Adrenal gland (tissue), 12 donors: ENCODE data around the gene EPHB1. TPM values are rescaled to one million over a fixed set of nuclear protein-coding genes. Genes with fewer than 3 reads are reported as not detected.
"Not testable (repeated sequence)": the region's sequence is repeated elsewhere in the genome, so short reads cannot be mapped to it uniquely, and the experiment has no call there.

ENCODE experiments used
- DNase-seq, 7 donors: peaks; one replicate each; pipeline ENCODE4 v3.0.0-alpha.2; 2019 to 2020
- H3K27ac ChIP-seq, 5 donors: fragments of 200-600 bp; sonication (generic) in 4 of 5; 1 replicate in 3 of 5; 2 replicates in 2 of 5; pipeline versions ENCODE4 v1.5.1 to v1.8.0; 2016 to 2020; ENCODE audit warnings: mild to moderate bottlenecking in 1 of 5
- H3K27me3 ChIP-seq: fragments of 200-600 bp; 2 replicates; pipeline ENCODE4 v1.8.0; 2021
- H3K36me3 ChIP-seq, 2 donors: fragments of 200-600 bp; replicated peaks in 1 of 2; 1 replicate in 1 of 2; 2 replicates in 1 of 2; pipeline versions ENCODE4 v1.5.1 to v1.8.0; 2018 to 2022
- H3K4me1 ChIP-seq, 2 donors: fragments of 200-600 bp; replicated peaks in 1 of 2; 1 replicate in 1 of 2; 2 replicates in 1 of 2; pipeline versions ENCODE4 v1.5.1 to v1.8.0; 2018 to 2021
- H3K4me3 ChIP-seq, 4 donors: fragments of 200-600 bp; sonication (generic) in 3 of 4; one replicate each; pipeline ENCODE4 v1.5.1; 2016 to 2018
- H3K9me3 ChIP-seq, 3 donors: fragments of 200-600 bp; sonication (generic) in 1 of 3; replicated peaks in 1 of 3; 1 replicate in 2 of 3; 2 replicates in 1 of 3; pipeline versions ENCODE4 v1.5.1 to v1.8.0; 2016 to 2021
- POLR2A ChIP-seq, 2 donors: fragments of 450-650 bp; IDR thresholded peaks; one replicate each; pipeline ENCODE4 v1.6.1; 2017; ENCODE audit warnings: antibody characterized with exemption in 2 of 2, mild to moderate bottlenecking in 2 of 2, moderate library complexity in 1 of 2
- WGBS, 4 donors: extraction: QIAGEN DNeasy Blood & Tissue Kit in 2 of 4; methylation state at CpG; one replicate each; pipeline versions ENCODE4 v1.1.5 to v1.1.7; 2013 to 2017; 5-methylcytosine and 5-hydroxymethylcytosine counted together
- intact Hi-C, 2 donors: fragments of 100-400 bp; cut with DNase I; formaldehyde crosslinking; loops; one replicate each; pipeline versions ENCODE4 v1.14.1 to v1.15.0; 2022 to 2023
- polyA plus RNA-seq, 3 donors: library from polyadenylated mRNA; stranded (reverse); fragments of 200-250 nt in 2 of 3; fragments of 350-450 nt in 1 of 3; fragmentation: Illumina TruSeq in 1 of 3; extraction: RNeasy Lipid Tissue Mini Kit (QIAGEN cat#74804) in 1 of 3; gene quantifications; one replicate each; pipeline ENCODE4 v1.2.3, GENCODE V29; 2013 to 2014
- total RNA-seq, 9 donors: library from RNA; depleted of rRNA in 4 of 9; stranded (reverse); fragments of >200 nt in 4 of 9; fragments of 120-200 nt in 1 of 9; fragmentation: NEBNext Ultra II Directional in 1 of 9; extraction: Animal tissue kit (Norgen Biotek cat#: 25700) in 1 of 9; gene quantifications; one replicate each; pipeline versions ENCODE4 v1.1.0 to v1.2.4, GENCODE V29; 2013 to 2023
- TF ChIP-seq, protein P1 (sequence below), 6 experiments: fragments of 450-650 bp in 4 of 6; fragments of 200-600 bp in 2 of 6; sonication (generic) in 1 of 6; IDR thresholded peaks; 1 replicate in 5 of 6; 2 replicates in 1 of 6; pipeline versions ENCODE4 v1.5.1 to v1.8.0; 2016 to 2021; ENCODE audit warnings: antibody characterized with exemption in 6 of 6, mild to moderate bottlenecking in 2 of 6, moderate library complexity in 1 of 6
- donor health status: healthy with polysubstance abuse.
- donor health status: Bipolar disorder and iron deficiency.
- donor health status: DM: yes; HTN: yes; CAD: no.
- donor health status: DM: no; HTN: no; CAD: no.
- donor health status: DM: no; HTN: no; CAD: no.
- donor health status: DM: yes; HTN: yes; CAD: no.

EPHB1 gene
- total and polyA plus RNA-seq, 12 donors, result 0.10 to 3.4 (median 0.98) TPM

DNA sequence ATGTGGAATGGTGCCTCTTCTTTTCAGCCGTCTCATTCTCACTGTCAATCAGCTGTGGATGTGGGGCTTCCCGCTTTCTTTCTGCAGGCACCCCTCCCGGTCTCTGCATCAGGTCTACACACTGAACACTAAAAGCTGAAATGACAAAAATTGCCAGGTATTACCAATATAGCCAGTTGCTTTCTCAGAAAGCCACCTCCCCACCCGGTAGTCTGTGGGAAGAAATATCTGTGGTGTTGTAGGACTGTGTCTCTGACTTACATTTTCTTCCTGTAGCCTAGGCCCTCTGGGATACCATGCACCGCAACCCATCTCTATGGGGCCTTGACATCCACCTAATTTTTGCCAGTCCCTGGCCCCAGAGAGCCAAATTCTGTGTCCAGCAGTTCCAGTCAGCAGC lies 19.2 kb upstream of the EPHB1 start:
- no peak overlapping the region for H3K27ac ChIP-seq
- no peaks in the 10 kb centered on the region for H3K9me3 ChIP-seq
- intact Hi-C loops, result no loop called here
- no peak overlapping the region for H3K4me3 ChIP-seq
- no peaks in the 10 kb centered on the region for H3K4me1 ChIP-seq
- H3K36me3 ChIP-seq, result no peaks in the 10 kb centered on the region
- 87 to 94% (median 91%) methylated on average over 5 of the region's 5 CpGs for WGBS, 4 donors
- H3K27me3 ChIP-seq, result no peaks in the 10 kb centered on the region
- DNase-seq, result peak in 1 of 7 donors; percentile 6
- TF ChIP-seq POLR2A (IDR thresholded peaks at IDR 0.05), result no peak
- TF ChIP-seq, protein P1, sequence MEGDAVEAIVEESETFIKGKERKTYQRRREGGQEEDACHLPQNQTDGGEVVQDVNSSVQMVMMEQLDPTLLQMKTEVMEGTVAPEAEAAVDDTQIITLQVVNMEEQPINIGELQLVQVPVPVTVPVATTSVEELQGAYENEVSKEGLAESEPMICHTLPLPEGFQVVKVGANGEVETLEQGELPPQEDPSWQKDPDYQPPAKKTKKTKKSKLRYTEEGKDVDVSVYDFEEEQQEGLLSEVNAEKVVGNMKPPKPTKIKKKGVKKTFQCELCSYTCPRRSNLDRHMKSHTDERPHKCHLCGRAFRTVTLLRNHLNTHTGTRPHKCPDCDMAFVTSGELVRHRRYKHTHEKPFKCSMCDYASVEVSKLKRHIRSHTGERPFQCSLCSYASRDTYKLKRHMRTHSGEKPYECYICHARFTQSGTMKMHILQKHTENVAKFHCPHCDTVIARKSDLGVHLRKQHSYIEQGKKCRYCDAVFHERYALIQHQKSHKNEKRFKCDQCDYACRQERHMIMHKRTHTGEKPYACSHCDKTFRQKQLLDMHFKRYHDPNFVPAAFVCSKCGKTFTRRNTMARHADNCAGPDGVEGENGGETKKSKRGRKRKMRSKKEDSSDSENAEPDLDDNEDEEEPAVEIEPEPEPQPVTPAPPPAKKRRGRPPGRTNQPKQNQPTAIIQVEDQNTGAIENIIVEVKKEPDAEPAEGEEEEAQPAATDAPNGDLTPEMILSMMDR (IDR thresholded peaks at IDR 0.05), result no peak

DNA sequence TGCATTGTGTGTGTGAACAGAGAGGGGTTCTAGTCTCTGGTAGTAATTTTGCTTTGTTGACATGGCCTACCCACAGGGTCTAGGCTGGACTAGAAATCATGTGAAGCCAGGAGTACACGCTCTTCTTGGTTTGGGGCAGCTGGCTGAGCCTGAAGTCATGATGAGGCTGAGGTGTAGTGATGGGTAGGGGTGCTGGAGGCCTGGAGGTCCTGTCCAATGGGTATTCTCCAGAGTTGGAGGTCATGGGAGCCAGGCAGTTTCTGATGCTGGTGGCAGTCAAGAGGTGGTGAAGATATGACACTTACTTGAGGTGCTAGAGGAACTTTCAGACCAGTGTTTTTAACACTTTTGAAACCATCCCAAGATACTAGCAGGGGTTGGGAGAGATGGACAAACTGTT lies 18.5 kb upstream of the EPHB1 start:
- Histone ChIP-seq H3K27me3 (no peaks in the 10 kb centered on the region), H3K9me3 (no peaks in the 10 kb centered on the region), H3K36me3 (no peaks in the 10 kb centered on the region), H3K4me1 (no peaks in the 10 kb centered on the region), H3K4me3 (no peak overlapping the region), H3K27ac (no peak overlapping the region)
- intact Hi-C loops, result no loop called here
- WGBS, 4 donors, result 97 to 100% (median 100%) methylated on average over 1 of the region's 1 CpG
- no peak for TF ChIP-seq POLR2A (IDR thresholded peaks at IDR 0.05)
- TF ChIP-seq, protein P1 (IDR thresholded peaks at IDR 0.05), result no peak
- DNase-seq, result peak in 1 of 7 donors; percentile 18

DNA sequence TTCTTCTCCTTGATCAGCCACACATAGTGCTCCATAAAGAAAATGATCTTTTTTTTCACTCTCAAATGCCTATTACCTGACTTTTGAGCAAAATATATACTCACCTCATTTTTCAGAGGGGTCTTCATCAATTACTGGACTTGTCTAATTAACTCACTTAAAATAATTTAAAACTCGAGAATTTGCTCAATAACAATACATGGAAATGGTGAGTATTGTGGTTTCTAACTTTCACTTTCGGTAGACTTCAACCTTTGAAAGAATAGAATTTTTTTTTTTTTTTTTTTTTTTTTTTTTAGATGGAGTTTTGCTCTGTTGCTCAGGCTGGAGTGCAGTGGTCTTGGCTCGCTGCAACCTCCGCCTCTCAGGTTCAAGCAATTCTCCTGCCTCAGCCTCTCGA lies 17.7 kb upstream of the EPHB1 start:
- DNase-seq, result no peak
- no peak overlapping the region for H3K4me3 ChIP-seq
- H3K27ac ChIP-seq, result no peak overlapping the region
- no peaks in the 10 kb centered on the region for H3K36me3 ChIP-seq
- no peaks in the 10 kb centered on the region for H3K4me1 ChIP-seq
- TF ChIP-seq, protein P1 (IDR thresholded peaks at IDR 0.05), result no peak
- no peak for TF ChIP-seq POLR2A (IDR thresholded peaks at IDR 0.05)
- intact Hi-C loops, result no loop called here
- H3K9me3 ChIP-seq, result no peaks in the 10 kb centered on the region
- WGBS, 4 donors, result 81 to 89% (median 83%) methylated on average over 5 of the region's 5 CpGs
- no peaks in the 10 kb centered on the region for H3K27me3 ChIP-seq

DNA sequence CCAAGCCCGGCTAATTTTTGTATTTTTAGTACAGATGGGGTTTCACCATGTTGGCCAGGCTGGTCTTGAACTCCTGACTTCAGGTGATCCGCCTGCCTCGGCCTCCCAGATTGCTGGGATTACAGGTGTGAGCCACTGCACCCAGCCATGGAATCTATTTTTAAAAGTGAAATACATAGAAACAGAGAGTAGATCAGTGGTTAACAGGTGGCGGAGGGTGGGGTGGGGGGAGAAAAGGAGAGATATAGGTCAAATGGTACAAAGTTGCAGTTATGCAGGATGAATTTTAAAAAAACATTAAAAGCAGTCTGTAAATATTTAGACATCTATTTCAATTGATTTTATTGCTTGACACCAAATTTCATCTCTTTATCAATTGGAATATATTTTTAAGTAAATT lies 6.8 kb upstream of the EPHB1 start:
- H3K9me3 ChIP-seq, intact Hi-C loops, H3K4me3 ChIP-seq, H3K27me3 ChIP-seq, H3K4me1 ChIP-seq, H3K27ac ChIP-seq, H3K36me3 ChIP-seq: not testable (repeated sequence)
- WGBS, 4 donors, result 87 to 96% (median 92%) methylated on average over 3 to 4 of the region's 4 CpGs
- DNase-seq, result peak in 1 of 7 donors; percentile 2

DNA sequence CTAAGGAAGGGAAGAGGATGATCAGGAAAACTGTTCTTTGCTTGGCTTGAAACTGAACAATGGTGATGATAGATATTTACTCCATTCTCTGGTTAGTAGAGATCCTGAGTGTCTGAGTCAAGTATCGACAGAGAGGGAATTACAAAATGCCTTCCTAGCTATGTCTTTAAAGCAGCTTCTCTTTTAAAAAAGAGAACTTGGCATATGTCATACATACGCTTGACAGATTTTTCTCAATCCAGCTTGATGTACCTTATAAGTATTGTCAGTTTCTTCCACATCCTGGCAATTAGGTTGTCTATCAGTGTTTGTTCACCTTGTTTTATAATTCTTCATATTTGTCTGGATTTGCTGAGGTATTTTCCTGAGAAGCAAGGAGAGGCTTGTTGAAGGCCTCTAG lies 5.0 kb upstream of the EPHB1 start:
- no peaks in the 10 kb centered on the region for H3K27me3 ChIP-seq
- no peaks in the 10 kb centered on the region for H3K4me1 ChIP-seq
- intact Hi-C loops, result no loop called here
- no peak overlapping the region for H3K4me3 ChIP-seq
- H3K36me3 ChIP-seq, result no peaks in the 10 kb centered on the region
- WGBS, 4 donors, result 80 to 86% (median 82%) methylated on average over 2 of the region's 2 CpGs
- H3K27ac ChIP-seq, result no peak overlapping the region
- no peaks in the 10 kb centered on the region for H3K9me3 ChIP-seq
- TF ChIP-seq, protein P1 (IDR thresholded peaks at IDR 0.05), result no peak
- DNase-seq, result no peak
